Measurements from ENCODE around the gene FAM47E.

Gene FAM47E

DNA sequence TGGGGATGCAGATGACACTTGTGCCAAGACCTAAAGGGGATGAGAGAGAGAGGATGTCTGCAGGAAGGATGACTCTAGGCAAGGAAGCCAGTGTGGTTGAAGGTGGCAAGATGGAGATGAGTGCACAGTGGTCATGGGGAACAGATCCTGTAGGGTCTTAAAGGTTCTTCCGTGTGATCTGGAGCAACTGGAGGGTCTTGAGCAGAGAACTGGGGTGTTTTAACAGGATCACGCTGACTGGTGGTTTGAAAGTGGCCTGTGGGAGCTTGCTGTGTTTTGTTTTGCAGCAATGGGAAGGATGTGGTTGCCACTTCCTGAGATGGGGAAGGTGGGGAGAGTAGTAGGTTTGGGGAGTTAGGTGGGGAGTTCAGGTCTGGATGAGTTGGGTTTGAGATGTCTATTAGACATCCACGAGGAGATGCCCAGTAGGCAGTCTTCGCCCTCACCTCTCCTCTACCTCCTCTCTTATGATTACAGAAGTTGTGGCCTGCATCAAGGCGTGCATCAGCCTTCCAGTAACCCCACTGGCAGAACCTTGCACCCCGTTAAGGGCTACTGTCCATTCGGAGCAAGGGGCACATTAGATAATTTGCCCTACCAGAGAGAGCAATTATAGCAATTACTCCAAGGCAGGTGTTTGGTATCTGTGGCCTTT lies 53.6 kb downstream of the FAM47E start:
- no peak for DNase-seq

DNA sequence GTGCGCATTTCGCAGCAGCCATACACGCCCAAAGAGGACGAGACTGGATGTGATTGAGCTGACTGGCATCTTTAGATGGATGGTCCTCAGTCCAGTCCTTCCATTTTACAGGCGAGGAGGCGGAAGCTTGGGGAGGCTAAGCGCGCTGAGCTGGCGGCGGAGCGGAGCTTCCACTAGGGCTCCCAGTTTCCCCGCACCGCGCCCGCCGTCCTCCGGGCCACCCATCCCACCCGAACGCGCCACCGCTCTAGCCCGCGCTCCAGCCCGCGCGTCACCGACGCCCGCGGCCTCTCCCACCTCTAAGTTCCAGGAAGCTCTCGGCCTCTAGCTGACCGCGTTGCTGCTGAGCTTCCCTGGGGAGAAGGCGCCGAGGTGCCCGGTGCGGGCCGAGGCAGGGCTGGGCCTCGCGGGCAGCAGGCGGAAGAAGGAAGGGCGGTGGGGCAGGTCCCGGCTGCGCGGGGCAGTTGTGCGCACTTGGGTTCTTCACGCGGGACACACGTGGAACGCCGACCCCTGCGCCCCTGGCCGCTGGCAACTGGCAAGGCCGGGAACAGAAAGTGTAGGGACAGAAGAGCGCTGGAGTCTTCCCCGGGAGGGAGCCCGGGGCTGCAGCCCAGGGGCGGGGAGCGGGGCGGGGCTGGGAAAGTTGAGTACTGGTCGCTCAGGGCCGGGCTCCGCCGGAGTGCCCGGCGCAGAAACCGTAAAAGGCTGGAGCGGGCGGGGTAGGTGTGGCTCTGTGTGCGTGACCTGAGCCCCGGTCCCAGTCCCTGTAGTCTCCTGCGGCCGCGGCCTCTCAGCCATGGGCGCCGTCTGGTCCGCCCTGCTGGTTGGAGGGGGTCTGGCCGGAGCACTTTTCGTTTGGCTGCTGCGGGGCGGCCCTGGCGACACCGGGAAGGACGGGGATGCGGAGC lies 54.7 kb downstream of the FAM47E start, which contains the start of gene STBD1:
TSS of gene STBD1 (plus strand) at position 763 of the 911 bp plus-strand sequence. CDS start at position 800, 37 bp downstream.
- DNase-seq, result no peak

DNA sequence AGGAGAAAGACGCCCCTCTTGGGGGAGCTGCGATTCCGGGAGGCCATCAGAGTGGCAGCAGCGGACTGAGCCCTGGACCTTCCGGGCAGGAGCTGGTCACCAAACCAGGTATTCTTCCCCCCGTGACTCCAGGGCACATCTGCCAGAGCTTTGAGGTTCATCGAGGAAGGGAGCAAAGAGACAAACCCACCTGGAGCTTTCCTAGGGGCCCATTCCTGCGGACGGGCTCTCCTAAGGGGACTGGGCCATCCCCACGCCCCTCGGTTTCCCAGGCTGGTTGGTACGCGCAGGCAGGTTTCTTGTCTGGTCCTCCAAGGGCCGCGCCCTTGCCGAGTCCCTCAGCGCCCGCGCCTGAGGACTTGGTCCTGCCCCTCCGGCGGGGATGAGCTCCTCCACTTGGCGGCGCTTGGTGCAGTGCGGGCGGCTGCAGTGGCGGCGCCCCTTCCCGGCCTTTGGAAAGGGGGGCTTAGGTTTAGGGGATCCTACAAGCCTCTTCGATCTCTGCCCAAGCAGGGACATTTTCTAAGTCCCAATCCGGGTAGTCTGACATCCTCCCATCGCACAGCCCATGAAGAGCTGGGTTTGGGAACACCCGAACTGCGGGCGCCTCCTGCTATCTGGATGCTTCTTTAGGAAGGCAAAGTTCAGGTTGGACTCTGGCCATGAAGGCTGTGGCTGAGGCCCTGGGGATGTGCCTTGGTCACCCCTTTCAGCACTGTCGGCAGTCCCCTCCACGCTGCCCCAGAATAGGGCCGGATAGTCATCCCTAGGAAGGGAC lies 55.5 kb downstream of the FAM47E start:
- no peak for DNase-seq

DNA sequence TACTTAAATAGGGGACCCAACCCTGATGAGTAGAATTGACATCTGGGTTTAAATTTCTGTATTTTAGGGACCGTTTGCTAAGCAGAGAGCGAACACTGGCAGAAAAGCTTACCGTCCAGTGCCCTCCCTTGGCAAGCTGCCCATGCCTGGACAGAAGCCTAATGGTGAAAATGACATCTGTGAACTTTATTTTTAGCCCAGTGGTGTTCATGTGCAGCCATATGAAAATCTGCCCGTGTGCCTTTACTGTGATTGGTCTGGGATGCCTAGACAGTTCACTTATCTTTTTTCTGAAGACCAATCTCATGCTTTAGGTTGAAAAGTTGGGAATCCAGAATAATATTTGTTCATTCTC lies 56.1 kb downstream of the FAM47E start:
- DNase-seq, result peak; percentile 20

DNA sequence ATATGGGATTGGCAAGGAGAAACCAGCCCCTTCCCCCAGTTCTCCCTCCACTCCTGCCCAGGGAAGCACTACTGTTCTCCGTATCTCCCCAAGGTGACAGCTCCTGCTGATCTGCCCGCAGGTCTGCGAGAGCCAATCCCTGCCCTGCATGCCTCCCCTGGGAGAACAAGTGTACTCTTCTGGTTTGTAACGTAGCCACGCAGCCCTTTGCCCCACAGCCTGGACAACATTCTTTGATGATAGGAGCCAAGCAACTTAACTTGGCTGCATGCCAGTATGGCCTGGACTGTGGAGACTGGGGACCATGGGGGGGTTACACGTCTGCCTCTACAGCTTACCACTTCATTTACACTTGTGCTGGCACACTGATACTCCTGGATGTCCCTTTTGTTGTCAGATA lies 57.0 kb downstream of the FAM47E start:
- no peak for DNase-seq

DNA sequence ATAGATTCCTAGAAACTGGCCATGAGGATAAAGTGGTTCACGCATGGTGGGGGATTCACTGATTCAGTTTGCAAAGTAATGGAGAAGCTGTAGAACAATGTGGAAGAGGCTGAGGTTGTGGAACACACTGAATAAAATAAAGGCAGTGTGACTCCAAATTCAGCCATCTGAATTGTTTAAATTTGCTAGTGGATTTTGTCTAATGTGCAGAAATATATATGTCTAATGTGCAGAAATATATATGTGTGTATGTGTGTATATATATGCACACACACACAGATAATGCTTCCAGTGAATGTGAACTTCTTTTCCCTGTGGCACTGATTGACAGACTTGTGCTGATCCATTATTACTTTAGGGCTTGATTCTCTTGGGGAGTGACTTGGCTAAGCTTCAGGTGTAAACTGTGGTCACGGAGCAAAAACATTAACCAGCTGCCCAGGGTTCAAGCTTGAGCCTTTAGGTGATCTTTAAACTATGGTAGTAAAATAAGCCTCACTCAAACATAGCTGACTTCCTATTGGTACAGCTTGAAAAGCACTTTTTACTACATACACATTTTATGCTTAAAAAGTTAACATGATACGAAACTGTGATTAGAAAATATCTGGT lies 58.5 kb downstream of the FAM47E start:
- no peak for DNase-seq

DNA sequence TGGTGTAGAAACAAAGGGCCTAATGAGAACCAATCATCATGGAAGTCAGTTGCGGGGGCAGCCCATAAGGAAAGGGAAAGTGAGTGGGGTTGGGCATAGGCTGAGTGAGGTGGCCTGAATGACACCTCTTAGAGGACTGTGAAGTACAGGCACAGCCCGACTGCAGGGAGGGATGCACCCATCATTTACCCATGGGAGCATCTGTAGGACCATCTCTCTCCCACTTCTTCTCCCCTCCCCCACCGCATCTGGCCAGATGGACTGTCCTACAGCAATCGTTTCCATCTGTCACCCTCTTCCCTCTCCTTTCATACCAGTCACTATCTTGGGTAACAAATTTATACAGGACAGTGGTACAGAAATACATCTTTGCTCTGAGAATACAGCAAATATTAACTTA lies 59.2 kb downstream of the FAM47E start:
- DNase-seq, result no peak

DNA sequence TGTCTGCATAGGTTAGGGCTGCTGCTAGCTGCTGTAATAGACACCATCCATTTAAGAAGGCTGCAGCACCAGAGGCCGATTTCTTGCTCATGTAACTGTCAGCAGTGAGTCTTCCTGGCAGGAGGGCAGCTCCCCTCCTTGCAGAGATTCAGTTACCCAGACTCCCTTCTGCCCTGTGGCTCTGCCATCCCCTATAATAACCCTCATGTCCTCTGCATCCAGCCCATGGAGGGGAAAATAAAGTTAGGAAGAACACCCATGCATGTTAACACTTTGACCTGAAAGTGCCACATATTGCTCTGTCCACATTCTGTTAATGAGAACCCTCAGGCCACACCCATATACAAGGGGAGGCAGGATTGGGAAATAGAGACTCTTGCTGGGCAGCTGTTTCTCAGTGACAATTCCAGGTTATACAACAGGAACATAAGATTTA lies 60.4 kb downstream of the FAM47E start:
- DNase-seq, result no peak

DNA sequence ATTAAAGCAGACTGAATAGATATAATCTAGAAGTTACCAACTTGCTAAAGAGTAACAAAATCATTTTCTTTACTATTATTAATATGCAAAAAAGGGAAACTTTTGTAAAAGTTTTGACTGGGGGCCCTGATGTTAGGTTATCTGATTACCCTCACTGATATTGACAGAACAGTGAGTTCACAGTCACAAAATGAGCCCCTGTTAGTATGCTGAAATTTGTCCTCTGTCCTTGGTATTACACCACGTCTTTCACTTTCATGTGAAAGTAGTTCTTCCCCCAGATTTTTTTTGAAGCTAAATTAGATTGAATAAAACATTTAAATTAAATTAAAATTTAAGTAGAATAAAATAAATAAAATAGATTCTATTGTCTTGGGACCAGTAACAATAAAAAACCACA lies 60.9 kb downstream of the FAM47E start:
- no peak for DNase-seq

DNA sequence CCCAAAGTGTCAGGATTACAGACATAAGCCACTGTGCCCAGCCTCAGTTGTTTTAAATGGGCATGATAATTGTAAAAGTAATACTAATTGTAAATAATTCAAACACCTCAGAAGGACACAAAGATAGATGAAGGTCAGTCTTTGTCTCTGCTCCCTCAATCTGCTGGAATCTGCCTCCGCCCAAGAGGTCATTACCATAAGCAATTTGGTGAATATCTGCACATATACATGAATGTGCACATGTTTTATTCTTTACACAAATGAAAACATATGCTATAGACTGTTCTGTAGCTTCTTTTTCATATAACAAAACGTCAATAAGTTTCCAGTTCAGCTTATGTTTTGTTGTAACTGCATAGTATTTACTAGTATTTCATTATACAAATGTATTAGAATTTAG lies 62.0 kb downstream of the FAM47E start:
- no peak for DNase-seq

DNA sequence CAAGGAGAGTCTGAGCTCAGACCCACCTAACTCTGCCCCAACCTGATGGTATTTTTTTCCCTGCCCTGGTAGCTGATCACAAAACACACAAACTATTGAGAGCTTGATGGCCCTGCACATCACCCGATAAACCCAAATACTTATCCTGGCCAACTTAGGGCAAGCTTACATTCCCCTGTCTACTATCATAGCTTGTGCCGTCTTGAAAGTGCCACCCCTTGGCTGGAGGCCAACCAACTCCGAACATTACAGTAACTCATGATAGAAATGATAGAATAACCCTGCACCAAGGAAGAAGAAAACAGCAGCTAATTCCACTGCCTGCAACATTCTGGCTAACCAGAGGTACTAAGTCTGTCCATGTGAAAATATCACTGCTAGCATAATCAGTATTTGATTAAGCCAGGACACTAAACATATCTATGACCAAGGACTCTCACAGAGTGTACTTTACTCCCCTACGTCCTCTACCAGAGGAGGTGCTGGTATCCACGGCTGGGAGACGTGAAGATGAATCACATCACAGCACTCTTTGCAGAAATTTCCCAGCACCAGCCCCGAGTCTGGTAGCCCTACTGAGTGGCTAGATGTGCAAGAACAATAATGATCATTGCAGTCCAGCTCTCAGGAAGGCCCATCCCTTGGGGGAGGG lies 63.9 kb downstream of the FAM47E start:
- DNase-seq, result no peak

DNA sequence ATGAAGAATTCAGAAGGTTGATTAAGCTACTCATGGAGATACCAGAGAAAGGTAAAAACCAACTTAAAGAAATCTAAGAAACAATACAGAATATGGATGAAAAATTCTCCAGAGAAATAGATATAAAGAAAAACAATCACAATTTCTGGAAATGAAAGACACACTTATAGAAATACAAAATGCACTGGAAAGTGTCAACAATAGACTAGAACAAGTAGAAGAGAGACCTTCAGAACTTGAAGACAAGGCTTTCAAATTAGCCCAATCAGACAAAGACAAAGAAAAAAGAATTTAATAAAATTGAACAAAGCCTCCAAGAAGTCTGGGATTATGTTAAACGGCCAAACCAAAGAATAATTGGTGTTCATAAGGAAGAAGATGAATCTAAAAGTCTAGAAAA lies 64.6 kb downstream of the FAM47E start:
- DNase-seq, result no peak

DNA sequence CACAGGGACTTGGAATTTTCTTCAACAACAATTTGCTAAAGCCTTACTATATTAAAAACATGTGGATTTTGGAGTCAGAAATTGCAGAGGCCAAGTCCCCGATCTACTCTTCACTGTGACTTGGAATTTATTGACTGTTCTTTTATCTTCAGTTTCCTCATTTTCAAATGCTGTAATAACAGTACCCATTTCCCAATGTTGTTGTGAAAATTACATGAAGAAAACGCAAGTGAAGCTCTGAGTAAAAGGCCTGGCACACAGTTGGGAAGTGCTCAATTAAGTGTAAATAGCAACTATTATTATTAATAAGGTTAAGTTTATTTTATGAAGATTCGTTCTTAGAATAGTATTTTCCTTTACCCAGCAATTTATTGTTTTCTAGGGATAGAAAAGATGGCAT lies 70.7 kb downstream of the FAM47E start:
- no peak for DNase-seq

DNA sequence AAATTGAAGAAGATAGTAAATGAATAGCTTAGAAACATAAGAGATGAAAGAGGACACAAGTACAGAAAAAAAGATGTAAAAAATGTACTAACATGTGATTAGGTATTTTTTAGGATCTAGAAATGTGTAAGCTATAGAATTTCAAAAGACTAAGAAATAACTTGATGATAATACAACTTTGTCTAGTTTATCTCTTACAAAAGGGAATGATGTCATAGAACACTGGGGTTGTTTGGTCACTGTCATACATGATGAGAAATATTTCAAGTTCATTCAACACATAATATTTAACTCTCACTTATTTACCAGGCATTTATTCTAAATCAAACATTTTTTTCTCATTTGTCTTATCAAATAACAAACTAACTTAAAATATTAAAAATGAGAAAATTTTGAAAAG lies 73.6 kb downstream of the FAM47E start:
- no peak for DNase-seq

DNA sequence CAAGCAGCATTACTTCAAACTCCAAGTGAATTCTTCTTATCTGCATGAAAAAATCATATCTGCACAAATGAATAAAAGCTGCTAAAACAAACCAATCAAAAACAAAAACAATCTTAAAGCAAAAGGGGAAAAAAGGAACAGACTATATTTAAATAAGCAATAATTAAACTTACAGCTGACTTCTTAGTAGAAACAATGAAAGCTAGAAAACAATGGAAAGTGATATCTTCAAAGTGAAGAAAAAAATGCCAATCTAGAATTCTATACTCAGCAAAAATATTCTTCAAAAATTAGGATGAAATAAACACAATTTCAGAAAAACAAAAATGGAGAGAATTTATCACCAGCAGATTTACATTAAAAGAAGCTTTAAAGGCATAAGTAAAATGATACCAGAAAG lies 75.0 kb downstream of the FAM47E start:
- DNase-seq, result no peak
